GM19324 (cell line): ENCODE data around the gene CPNE7.

Source experiments
- ATAC-seq: cut with Tn5 transposase; IDR thresholded peaks from one replicate; pipeline ENCODE4 v1.9.1; 2021; ENCODE audit warnings: mild to moderate bottlenecking, moderate library complexity; ENCODE audit not compliant: unreplicated experiment, low FRiP score

Gene CPNE7

DNA sequence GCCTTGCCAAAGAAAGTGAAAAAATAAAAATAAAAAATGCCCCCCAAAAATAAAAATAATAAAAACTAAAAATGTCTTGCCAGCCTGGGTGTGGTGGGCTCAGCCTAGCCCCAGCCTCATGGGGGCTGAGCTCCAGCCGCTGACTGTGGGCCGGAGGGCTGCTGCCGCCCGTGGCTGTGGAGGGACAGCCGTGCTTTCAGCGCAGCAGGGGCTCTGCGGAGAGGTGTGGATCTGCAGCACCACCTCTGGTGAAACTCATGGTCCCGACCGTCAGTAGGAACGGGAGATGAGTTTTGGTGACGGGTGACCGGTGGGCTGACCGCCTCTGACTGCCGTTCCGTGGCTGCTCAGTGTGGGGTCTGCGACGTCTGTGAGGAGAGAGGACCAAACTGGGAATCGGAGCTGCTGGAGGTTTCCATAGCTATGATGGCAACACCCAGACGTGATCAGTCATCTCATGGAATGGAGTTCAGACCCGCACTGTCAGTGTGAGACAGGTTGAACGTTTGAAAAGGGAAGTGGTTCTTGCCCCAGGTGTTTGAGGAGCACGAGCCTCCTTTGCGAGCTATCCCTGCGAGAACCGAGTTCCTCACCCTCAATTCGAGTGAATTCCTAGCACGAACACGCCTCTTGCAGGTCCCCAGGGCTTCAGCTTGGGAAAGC, 27.1 kb upstream of the CPNE7 start:
- no peak for ATAC-seq

DNA sequence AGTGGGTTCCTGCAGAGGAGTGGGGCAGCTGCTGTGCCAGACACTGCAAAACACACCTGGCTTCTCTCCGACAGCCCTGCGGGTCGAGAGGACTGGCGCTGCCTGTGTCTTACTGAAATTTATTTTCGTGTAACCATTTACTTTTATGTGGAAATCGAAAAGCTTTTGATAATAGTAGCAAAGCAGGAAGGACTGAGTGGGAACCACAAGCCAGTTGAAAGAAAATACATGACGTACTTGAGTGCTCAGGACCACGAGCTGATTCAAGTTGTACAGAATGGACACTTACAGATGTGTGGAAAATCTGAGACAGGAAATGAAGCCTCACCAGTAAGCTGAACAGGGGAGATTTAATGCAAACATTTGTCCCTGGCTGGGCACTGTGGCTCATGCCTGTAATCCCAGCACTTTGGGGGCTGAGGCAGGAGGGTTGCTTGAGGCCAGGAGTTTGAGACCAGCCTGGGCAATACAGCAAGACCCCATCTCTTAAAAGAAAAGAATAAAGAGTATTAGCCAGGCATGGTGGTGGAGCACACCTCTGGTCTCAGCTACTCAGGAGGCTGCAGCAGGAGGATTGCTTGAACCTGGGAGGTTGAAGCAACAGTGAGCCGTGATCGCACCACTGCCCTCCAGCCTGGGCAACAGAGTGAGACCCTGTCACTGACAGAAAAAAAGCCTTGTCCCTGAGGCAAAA, 26.4 kb upstream of the CPNE7 start:
- ATAC-seq = no peak

DNA sequence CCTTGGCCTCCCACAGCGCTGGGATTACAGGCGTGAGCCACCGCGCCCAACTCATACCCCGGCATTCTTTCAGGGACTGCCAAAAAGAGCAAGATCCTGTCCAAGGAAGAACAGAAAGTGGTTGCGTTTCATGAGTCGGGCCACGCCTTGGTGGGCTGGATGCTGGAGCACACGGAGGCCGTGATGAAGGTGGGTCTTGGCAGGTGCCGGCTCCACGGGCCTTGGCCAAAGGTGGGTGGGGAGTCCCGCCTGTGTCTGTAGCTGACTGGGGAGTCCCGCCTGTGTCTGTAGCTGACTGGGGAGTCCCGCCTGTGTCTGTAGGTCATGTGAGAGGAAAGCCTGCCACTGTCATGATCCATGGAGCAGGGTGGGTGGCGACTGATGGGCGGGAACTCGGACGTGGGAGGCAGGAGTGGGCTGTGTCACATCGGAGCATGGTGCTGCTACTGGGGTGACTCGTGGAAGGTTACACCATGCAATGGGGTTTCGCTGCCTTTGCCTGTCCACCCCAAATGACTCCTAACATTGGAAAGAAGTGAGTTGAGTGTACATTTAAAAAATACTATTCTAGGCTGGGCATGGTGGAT, 25.0 kb upstream of the CPNE7 start:
- no peak for ATAC-seq

DNA sequence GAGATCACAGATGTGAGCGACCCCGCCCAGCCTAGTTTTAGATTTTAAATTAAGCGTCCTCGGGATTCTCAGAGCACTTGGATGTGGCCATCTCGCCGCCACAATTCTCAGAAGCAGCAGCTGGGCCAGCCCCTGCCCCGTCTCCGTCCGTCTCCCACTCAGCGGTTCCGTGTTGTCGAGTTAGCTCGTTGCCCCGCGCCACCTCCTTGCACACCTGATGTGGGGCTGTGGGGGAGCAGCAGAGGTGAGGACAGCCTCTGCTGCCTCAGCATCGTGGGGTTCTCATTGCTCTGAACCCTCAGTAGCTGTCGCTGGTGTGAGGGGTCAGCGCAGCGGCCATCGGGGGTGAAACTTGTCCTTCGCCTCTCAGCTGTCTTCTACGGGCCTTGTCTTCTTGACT, 23.2 kb upstream of the CPNE7 start:
- no peak for ATAC-seq

DNA sequence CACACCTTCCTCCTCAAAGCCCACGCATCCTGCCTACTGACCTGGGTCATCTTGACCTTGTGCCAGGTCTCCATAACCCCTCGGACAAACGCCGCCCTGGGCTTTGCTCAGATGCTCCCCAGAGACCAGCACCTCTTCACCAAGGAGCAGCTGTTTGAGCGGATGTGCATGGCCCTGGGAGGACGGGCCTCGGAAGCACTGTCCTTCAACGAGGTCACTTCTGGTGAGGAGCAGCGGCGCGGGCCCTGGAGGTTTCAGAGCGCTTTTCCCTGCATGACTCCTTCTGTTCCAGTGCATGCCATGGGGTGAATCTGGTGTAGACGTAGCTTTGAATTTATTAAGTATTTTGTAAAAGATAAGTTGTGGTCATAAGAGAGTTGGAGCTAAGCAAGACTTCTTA, 22.6 kb upstream of the CPNE7 start:
- ATAC-seq = no peak

DNA sequence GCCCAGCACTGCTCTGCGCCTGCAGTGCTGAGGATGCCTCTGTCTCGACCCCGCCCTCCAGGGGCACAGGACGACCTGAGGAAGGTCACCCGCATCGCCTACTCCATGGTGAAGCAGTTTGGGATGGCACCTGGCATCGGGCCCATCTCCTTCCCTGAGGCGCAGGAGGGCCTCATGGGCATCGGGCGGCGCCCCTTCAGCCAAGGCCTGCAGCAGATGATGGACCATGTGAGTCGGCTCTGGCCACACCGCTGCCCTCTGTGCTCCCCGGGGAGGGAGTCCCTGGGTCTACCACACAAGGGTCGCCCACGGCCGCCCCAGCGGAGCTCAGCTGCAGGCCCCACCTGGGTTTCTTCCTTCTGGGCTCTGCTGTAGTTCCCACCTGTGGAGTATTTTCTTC, 21.8 kb upstream of the CPNE7 start:
- ATAC-seq = no peak

DNA sequence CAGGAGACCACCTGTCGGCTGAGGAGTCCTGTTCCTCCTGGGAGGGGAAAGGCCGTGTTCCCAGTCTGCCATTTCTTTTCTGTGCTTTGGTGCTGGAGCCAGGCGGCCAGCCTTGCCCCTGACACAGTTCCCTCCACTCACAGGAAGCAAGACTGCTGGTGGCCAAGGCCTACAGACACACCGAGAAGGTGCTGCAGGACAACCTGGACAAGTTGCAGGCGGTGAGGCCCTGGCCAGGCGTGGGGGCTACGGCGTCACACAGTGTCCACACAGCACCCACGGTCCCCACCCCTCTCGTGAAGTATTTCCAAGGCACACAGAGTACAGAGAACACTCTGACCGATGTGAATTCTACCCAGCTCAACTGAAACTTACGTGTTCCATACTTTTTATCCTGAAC, 21.2 kb upstream of the CPNE7 start:
- no peak for ATAC-seq

DNA sequence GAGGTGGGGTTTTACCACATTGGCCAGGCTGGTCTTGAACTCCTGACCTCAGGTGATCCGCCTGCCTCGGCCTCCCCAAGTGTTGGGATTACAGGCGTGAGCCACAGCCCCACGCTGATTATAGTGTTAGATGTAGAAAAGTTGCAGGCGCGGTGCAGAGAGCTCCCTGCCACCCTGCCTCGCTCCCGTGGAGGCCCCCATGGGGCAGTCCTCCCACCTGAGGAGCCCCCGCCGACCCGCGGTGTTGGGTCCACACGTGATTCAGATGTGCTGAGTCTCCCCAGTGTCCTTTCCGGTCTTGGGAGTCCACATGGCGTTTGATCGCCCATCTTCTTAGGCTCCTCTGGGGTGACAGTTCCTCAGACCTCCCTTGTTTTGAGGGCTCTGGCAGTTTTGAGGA, 20.3 kb upstream of the CPNE7 start:
- no peak for ATAC-seq

DNA sequence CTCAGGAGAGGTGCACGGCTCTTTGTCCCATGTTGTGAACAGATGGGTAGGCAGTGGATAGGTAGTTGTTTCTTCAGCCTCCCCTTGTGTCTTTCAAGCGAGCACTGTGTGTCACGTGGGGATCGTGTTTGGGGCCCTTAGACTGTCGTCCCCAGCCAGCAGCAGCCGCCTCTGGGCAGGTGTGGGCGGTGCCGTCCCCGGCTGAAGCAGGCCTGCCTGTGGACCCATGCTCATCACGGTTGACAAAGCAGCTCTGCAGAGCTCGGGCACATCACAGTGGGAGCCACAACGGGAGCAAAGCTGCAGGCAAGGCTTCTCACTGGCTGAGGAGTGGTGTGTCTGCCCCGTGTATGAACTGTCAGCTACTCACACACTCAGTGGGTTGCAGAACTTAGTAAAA, 19.8 kb upstream of the CPNE7 start:
- ATAC-seq = no peak

DNA sequence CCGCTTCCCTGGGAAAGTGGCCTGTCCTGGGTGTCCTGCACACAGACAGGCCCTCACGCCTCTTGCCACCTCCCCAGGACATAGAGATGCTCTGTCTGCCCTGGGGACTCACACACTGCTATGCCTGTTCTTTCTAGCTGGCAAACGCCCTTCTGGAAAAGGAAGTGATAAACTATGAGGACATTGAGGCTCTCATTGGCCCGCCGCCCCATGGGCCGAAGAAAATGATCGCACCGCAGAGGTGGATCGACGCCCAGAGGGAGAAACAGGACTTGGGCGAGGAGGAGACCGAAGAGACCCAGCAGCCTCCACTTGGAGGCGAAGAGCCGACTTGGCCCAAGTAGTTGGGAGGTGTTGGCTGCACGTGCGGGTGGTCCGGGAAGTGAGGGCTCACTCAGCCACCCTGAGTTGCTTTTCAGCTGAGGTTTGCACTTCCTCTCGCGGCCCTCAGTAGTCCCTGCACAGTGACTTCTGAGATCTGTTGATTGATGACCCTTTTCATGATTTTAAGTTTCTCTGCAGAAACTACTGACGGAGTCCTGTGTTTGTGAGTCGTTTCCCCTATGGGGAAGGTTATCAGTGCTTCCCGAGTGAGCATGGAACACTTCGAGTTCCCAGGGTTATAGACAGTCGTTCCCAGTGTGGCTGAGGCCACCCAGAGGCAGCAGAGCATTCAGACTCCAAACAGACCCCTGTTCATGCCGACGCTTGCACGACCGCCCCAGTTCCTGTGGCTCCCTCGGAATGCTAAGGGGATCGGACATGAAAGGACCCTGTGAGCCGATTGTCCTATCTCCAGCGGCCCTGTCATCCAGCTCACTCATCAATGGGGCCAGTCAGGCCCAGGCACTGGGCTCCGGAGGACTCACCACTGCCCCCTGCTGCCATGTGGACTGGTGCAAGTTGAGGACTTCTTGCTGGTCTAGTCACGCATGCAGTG, 18.5 kb upstream of the CPNE7 start:
- no peak for ATAC-seq

DNA sequence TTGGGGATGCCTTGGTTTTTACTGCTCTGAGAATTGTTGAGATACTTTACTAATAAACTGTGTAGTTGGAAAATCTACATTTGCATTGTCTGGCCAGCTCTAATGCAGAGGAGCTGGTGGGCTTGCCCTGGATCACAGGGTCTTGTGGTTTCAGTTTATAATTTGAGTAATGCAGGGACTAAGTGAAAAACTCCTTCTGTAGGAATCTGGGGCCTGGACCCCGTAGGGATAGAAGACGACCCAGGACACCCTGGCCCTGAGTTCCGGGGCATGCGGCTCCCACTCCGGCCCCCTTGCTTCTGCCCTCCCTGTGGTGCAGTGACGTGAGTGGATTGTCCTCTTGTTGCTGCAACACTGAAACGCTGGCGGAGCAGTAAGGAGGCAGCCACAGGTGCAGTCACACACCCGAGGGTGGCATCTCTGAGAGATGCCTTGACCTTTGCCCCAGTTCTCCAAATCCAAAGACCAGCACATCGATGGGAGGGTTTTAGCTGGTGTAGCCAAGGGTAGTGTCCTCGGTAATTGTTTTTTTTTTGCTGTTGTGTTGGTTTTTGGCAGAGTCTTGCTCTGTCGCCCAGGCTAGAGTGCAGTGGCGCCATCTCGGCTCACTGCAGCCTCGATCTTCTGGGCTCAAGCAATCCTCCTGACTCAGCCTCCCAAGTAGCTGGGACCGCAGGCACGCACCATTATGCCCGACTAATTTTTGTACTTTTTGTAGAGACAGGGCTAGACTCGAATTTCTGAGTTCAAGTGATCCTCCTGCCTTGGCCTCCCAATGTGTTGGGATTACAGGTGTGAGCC, 17.7 kb upstream of the CPNE7 start:
- no peak for ATAC-seq

DNA sequence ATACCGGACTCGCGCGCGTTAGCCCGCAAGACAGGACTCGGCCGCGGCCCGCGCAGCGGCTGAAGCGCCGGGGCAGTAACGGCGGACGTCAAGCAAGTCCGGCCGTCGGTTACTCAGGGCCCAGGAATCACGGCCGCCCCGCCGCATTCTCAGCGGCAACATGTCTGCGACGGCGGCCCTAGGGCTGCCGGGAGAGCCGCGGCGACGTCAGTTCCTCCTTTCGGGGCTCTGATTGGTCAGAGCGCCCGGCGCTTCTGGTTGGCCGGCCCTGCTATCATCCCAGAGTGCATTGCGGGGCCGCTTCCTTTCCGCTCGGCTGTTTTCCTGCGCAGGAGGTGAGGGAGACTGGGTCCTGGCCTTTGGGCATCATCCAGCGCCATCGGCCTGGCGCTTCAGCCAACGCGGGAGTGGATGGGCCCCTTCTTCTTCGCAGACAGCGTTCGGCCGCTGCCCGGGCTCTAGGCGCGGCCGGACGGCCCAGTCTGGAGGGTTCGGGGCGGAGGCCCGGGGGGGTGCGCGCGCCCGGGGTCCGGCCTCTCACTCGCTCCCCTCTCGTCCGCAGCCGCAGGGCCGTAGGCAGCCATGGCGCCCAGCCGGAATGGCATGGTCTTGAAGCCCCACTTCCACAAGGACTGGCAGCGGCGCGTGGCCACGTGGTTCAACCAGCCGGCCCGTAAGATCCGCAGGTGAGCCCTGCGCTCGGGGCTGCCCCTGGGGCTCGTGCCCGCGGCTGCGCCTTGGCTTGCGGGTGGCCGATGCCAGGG, 15.0 kb upstream of the CPNE7 start, which contains the start of gene RPL13:
Gene RPL13, plus strand, starts transcription at position 305 of the 764 bp plus-strand sequence. Its CDS starts 278 bp downstream, at position 583.
- ATAC-seq = peak; percentile 91

DNA sequence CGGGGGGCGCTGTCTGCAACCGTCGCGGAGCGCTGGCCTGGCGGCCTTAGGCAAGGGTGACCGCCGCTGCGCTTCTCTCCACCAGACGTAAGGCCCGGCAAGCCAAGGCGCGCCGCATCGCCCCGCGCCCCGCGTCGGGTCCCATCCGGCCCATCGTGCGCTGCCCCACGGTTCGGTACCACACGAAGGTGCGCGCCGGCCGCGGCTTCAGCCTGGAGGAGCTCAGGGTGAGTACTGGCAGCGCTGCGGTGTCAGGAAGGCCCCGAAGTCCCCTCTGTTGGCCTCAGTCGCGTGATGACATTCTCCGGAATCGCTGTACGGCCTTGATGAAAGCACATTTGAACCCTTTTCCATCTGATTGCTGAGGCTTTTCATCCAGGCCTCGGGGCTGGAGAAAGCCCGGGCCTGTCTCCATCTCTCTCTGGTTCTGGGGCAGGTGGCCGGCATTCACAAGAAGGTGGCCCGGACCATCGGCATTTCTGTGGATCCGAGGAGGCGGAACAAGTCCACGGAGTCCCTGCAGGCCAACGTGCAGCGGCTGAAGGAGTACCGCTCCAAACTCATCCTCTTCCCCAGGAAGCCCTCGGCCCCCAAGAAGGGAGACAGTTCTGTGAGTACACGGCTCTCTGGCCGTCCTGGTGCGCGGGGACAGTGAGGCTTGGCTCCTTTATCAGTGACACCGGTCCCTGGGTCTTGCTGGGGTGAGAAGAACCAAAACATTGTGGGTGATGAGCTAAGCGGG, 14.2 kb upstream of the CPNE7 start:
- no peak for ATAC-seq

DNA sequence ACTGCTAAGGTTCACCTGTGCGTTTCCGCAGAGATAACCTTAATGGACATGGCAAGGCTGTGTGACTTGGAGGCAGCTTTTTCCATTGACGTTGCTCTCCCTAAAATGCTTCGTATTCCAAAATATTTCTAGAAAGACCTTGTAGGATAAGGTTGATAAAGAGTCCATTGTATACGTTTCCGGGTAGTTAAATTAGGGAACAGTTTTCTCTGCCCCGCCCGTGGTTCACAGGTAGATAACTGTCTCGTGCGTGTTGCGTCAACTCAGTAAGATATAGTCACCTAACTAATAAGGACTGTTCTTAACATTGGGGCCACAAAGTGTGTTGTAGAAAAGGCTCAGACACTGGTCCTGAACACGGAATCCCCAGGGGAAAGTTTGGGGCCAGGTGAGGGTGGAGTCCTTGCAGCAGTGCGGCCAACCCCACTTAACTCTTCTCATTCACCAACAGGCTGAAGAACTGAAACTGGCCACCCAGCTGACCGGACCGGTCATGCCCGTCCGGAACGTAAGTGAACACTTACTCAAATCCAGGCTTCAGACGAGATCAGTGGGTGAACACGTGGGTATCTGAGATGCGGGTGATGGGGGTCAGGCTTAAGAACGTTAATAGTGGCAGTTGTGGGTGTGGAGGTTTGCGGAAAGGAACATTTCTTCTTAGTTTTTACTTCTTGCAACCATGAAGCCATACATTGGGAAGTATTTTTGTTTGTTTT, 13.5 kb upstream of the CPNE7 start:
- no peak for ATAC-seq

DNA sequence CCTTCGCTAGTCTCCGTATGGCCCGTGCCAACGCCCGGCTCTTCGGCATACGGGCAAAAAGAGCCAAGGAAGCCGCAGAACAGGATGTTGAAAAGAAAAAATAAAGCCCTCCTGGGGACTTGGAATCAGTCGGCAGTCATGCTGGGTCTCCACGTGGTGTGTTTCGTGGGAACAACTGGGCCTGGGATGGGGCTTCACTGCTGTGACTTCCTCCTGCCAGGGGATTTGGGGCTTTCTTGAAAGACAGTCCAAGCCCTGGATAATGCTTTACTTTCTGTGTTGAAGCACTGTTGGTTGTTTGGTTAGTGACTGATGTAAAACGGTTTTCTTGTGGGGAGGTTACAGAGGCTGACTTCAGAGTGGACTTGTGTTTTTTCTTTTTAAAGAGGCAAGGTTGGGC, 12.6 kb upstream of the CPNE7 start:
- no peak for ATAC-seq

DNA sequence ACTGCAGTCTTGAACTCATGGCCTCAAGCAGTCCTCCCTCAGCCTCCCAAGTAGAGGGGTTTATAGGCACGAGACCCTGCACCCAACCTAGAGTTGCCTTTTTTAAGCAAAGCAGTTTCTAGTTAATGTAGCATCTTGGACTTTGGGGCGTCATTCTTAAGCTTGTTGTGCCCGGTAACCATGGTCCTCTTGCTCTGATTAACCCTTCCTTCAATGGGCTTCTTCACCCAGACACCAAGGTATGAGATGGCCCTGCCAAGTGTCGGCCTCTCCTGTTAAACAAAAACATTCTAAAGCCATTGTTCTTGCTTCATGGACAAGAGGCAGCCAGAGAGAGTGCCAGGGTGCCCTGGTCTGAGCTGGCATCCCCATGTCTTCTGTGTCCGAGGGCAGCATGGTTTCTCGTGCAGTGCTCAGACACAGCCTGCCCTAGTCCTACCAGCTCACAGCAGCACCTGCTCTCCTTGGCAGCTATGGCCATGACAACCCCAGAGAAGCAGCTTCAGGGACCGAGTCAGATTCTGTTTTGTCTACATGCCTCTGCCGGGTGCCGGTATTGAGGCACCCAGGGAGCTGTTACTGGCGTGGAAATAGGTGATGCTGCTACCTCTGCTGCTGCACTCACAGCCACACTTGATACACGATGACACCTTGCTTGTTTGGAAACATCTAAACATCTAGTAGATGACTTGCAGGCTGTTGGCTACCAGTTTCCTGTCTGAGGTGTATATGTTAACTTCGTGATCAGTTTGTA, 11.7 kb upstream of the CPNE7 start:
- no peak for ATAC-seq

DNA sequence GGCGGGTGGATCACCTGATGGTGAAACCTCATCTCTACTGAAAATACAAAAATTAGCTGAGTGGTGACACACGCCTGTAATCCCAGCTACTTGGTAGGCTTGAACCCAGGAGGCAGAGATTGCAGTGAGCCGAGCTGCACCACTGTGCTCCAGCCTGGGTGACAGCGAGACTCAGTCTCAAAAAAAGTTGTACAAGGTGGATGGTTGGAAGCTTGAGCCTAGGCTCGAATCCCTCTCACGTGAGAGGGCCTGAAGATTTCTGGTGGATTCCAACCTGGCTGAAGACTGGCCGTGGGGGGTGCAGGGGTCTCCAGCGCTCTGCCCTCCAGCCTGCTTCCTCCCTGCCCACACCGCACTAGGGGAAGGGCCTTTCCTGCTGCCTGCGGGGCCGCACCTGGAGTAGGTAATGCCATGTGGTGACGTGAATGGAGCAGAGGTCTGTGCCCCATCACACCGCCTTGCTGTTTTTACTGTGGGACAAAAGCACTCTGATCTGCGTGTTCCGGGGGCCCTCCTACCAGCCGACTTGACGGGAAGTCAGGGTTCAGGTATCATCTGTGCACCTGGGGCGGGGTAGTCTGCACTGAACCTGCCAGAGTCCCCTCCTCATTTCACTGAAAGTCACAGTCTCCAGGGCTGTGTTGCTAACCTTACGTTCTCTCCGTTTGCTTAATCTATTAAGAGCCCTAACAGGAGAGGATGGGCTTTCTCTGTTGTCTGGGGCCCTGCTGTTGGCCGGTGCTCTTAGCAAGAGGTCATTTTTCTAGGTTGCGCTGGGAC, 10.9 kb upstream of the CPNE7 start:
- no peak for ATAC-seq
